Measurements from ENCODE around the gene ANGPT4.

GRCh38 chr20:858011-858410, 58.1 kb downstream of the ANGPT4 start:
- TF ChIP-seq TCF3 (CRISPR knock-in tag; IDR thresholded peaks at IDR 0.05) (no peak), CEBPB (tag; IDR thresholded peaks at IDR 0.05) (no peak), RBM14 (IDR thresholded peaks at IDR 0.05; ENCODE audit: borderline replicate concordance, insufficient read depth, low read depth, low read length) (no peak), TAF1 (IDR thresholded peaks at IDR 0.05; ENCODE audit: control insufficient read depth, extremely low read depth, insufficient read depth, low read length, severe bottlenecking) (no peak), POLR2AphosphoS2 (IDR thresholded peaks at IDR 0.05; ENCODE audit: low read length) (no peak), MXD1 (CRISPR knock-in tag; IDR thresholded peaks at IDR 0.05; ENCODE audit: borderline replicate concordance, poor library complexity, severe bottlenecking) (no peak), MTF1 (CRISPR knock-in tag; IDR thresholded peaks at IDR 0.05; ENCODE audit: borderline replicate concordance) (no peak), POLR2A (conservative IDR thresholded peaks at IDR 0.05) (no peak), TBL1XR1 (IDR thresholded peaks at IDR 0.05; ENCODE audit: low read length in 2 of 2) (no peak), ZBTB11 (CRISPR knock-in tag; IDR thresholded peaks at IDR 0.05) (no peak), ESRRA (IDR thresholded peaks at IDR 0.05; ENCODE audit: borderline replicate concordance, low read depth) (no peak), CTCF (IDR thresholded peaks at IDR 0.05 in 2 of 3, conservative IDR thresholded peaks at IDR 0.05 in 1 of 3; ENCODE audit: insufficient read depth in 2 of 3, low read depth in 1 of 3, low read length in 3 of 3) (no peak)

Measured in K562 (cell line).